Brain microvascular endothelial cell (primary cell): Measurements from ENCODE around the gene IPO13.

Experiments
- DNase-seq: peaks from one replicate; pipeline ENCODE4 v3.0.0-alpha.2; 2020
- H3K27ac ChIP-seq: fragments of 250-450 bp; sonication (Bioruptor Pico); 2 replicates; pipeline ENCODE4 v1.5.1; 2020; ENCODE audit warnings: mild to moderate bottlenecking, moderate library complexity
- H3K27me3 ChIP-seq: fragments of 250-450 bp; sonication (Bioruptor Pico); replicated peaks from 2 replicates; pipeline ENCODE4 v1.5.1; 2020; ENCODE audit warnings: mild to moderate bottlenecking
- H3K36me3 ChIP-seq: fragments of 250-450 bp; sonication (Bioruptor Pico); replicated peaks from 2 replicates; pipeline ENCODE4 v1.5.1; 2020; ENCODE audit warnings: mild to moderate bottlenecking
- H3K4me3 ChIP-seq: 2 replicates; pipeline ENCODE4 v1.5.1; 2011; ENCODE audit warnings: low read depth, mild to moderate bottlenecking, control low read depth, low read length, moderate library complexity
- in situ Hi-C: cut with HindIII; loops from 2 replicates; pipeline ENCODE4 v1.10.0; 2017; ENCODE audit warnings: low sequenced_read_pairs, low pct_ligation_motif_present
- TF ChIP-seq, protein P1 (sequence below): IDR thresholded peaks from 2 replicates; pipeline ENCODE4 v1.5.1; 2011; ENCODE audit warnings: low read depth, mild to moderate bottlenecking, moderate library complexity, low read length, control low read depth, inconsistent platforms; ENCODE audit errors: missing control alignments

IPO13 gene

DNA sequence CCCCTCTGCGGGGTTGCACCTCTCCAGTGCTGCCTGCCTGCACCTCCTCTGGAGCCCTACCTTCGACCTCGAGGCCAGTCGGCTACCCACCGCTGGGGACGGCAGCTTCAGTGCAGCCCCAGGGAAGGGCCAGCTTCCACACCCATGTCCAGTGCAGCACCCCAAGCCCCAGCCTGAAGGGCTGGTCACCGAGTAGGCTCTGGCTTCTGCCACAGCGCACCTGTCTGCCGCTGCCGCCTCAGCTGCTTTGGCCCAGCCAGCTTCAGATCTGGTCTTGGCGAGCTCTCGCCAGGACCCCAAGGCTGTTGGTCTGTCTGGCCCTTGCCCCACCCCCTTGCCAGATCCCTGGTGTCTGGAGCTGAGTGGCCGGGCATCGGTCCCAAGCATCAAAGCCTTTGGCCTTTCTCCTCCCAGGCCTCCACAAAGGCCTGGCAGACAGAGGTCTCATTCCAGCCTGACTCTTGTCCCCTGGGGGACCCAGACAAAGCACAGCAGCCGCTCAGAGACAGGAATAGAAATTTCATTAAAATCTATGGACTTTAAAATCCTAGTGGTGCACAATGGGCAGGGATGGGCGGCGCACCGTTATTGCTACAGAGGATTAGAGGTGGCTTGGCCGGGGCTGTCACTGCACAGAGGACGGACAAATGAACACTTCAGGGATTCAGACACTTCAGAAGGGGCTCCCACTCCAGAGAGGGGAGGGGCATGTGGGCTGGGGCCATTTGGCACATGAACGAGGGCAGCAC, 49.4 kb downstream of the IPO13 start:
- no peaks in the 10 kb centered on the region for H3K27me3 ChIP-seq
- no peak overlapping the region for H3K4me3 ChIP-seq
- H3K36me3 ChIP-seq: no peaks in the 10 kb centered on the region
- TF ChIP-seq, protein P1, sequence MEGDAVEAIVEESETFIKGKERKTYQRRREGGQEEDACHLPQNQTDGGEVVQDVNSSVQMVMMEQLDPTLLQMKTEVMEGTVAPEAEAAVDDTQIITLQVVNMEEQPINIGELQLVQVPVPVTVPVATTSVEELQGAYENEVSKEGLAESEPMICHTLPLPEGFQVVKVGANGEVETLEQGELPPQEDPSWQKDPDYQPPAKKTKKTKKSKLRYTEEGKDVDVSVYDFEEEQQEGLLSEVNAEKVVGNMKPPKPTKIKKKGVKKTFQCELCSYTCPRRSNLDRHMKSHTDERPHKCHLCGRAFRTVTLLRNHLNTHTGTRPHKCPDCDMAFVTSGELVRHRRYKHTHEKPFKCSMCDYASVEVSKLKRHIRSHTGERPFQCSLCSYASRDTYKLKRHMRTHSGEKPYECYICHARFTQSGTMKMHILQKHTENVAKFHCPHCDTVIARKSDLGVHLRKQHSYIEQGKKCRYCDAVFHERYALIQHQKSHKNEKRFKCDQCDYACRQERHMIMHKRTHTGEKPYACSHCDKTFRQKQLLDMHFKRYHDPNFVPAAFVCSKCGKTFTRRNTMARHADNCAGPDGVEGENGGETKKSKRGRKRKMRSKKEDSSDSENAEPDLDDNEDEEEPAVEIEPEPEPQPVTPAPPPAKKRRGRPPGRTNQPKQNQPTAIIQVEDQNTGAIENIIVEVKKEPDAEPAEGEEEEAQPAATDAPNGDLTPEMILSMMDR: no peak
- DNase-seq: no peak
- in situ Hi-C loops: no loop called here
- no peak overlapping the region for H3K27ac ChIP-seq

DNA sequence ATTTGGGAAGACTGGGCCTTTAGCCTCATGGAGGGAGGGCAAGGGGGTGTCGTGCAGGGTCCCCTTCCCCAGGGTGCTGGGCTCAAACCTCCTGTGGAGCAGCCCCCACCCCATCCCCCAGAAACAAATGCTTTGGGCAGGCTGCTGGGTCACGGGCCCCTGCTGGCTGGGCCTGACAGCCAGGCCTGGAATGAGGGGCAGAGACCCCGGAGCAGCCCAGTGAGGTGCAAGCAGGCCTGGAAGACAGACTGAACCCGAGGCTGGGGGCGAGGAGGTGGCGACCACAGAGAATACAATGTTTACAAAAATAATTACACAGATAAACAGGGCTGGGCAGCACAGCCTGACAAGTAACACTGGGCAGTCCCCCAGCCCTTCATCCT, 50.0 kb downstream of the IPO13 start:
- TF ChIP-seq, protein P1: no peak
- DNase-seq: no peak
- Histone ChIP-seq H3K27me3 (no peaks in the 10 kb centered on the region), H3K27ac (no peak overlapping the region), H3K4me3 (no peak overlapping the region), H3K36me3 (no peaks in the 10 kb centered on the region)
- in situ Hi-C loops: no loop called here

DNA sequence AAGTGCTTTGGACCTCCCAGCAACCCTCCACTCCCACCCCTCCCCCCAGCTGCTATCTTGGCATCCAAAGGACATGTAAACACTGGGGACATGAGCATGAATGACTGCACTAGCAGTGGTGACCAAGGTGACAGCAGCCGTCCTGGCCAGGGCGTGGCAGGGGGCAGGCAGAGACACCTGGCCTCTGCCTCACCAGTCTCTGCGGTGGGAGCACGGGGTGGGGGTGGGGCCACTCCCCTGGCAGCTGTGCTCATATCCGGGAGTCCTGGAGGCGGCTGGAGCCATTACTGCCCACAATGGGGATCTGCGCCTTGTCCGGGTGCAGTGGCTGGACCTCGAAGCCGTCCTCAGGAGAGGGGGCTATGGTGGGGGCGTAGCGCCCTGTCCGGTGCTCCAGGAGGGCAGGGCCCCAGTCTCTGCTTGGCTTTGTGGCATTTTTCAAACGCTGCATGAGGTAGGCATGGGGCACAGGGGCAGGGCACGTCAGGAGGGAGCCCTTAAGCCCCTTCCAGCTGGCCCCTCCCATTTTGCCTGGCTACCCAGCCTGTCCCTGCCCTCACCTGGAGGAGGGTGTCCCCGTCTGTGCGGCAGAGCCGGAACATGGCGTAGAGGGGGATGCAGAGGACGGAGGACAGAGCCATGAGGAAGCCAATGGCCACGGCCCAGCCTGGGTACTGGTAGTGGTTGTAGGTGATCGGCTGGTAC, 50.7 kb downstream of the IPO13 start:
- Histone ChIP-seq H3K27me3 (no peaks in the 10 kb centered on the region), H3K27ac (no peak overlapping the region), H3K4me3 (no peak overlapping the region), H3K36me3 (no peaks in the 10 kb centered on the region)
- in situ Hi-C loops: no loop called here
- TF ChIP-seq, protein P1: no peak
- DNase-seq: no peak

DNA sequence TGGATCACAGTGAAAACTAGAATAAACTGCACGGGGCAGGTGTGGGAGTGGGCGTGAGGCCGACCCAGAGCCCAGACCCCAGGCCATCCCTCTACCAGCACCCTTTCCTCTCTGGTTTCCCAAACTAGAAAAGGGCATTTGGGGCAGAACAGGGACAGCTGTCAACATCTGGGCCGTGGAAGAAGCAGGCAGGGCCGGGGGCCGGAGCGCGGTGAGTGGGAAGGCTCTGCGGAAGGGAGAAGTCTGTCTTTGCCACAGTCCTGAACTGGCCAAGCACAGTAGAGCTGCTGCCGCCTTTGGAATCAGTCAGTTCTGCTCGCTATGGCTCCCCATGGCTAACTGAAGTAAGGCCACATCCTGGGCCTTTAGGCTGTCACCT, 51.2 kb downstream of the IPO13 start:
- DNase-seq: no peak
- in situ Hi-C loops: no loop called here

GRCh38 chr1:43999455-43999854, 52.7 kb downstream of the IPO13 start:
- no peak overlapping the region for H3K4me3 ChIP-seq
- in situ Hi-C loops: no loop called here
- no peaks in the 10 kb centered on the region for H3K36me3 ChIP-seq
- TF ChIP-seq, protein P1: no peak
- DNase-seq: no peak
- no peaks in the 10 kb centered on the region for H3K27me3 ChIP-seq
- H3K27ac ChIP-seq: no peak overlapping the region

More for the DNA sequence above, 51.2 kb downstream of the IPO13 start:
- Histone ChIP-seq H3K4me3 (no peak overlapping the region), H3K36me3 (no peaks in the 10 kb centered on the region), H3K27ac (no peak overlapping the region), H3K27me3 (no peaks in the 10 kb centered on the region)
- TF ChIP-seq, protein P1: no peak
